GM13977 (cell line): ENCODE data around the gene DENND5B.

Source experiments
- DNase-seq: peaks from one replicate; pipeline ENCODE4 v3.0.0; 2012; ENCODE audit warnings: low spot score
- in situ Hi-C: fragments of 300-500 bp; cut with MboI; formaldehyde crosslinking; loops from one replicate; pipeline ENCODE4 v1.12.0; 2022; ENCODE audit warnings: low sequenced_read_pairs, low pct_unique_long_range_greater_than_20kb, mixed read lengths, inconsistent platforms; ENCODE audit not compliant: unreplicated experiment
- TF ChIP-seq, protein P1 (sequence below): IDR thresholded peaks from 2 replicates; pipeline ENCODE4 v1.5.1; 2012; ENCODE audit warnings: mild to moderate bottlenecking, control low read depth; ENCODE audit not compliant: insufficient read depth; ENCODE audit errors: extremely low read depth, missing control alignments

The DENND5B gene

DNA sequence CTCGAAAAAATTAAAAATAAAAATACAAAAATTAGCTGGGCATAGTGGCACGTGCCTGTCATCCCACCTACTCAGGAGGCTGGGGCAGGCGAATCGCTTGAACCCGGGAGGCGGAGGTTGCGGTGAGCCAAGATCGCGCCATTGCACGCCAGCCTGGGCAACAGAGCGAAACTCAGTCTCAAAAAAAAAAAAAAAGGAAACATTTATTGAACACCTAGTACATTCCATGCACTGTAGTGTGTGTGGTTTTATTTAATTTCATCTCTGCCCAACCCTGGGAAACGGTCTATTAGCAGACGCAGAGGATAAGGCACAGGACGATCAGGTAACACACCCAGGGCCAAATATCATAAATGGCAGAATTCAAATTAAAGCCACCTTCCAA, 229.2 kb downstream of the DENND5B start:
- no peak for DNase-seq
- in situ Hi-C loops = no loop called here

DNA sequence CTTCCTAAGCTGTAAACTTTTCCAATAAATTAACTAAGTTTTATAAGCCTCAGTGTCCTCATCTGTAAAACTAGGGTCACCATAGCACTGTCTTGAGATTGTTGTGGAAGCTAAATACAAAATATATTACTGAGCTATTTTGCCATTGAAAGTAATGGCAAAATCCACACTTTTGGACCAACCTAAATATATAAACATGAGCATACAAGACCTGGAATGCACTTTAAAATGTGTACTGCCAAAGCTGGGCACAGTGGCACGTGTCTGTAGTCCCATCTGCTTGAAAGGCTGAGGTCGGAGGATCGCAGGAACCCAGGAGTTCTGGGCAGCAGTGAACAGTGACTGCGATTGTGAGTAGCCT, 235.2 kb downstream of the DENND5B start:
- in situ Hi-C loops = no loop called here
- DNase-seq = no peak
- TF ChIP-seq, protein P1, sequence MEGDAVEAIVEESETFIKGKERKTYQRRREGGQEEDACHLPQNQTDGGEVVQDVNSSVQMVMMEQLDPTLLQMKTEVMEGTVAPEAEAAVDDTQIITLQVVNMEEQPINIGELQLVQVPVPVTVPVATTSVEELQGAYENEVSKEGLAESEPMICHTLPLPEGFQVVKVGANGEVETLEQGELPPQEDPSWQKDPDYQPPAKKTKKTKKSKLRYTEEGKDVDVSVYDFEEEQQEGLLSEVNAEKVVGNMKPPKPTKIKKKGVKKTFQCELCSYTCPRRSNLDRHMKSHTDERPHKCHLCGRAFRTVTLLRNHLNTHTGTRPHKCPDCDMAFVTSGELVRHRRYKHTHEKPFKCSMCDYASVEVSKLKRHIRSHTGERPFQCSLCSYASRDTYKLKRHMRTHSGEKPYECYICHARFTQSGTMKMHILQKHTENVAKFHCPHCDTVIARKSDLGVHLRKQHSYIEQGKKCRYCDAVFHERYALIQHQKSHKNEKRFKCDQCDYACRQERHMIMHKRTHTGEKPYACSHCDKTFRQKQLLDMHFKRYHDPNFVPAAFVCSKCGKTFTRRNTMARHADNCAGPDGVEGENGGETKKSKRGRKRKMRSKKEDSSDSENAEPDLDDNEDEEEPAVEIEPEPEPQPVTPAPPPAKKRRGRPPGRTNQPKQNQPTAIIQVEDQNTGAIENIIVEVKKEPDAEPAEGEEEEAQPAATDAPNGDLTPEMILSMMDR = no peak

More for the DNA sequence above, 229.2 kb downstream of the DENND5B start:
- TF ChIP-seq, protein P1 = no peak

DNA sequence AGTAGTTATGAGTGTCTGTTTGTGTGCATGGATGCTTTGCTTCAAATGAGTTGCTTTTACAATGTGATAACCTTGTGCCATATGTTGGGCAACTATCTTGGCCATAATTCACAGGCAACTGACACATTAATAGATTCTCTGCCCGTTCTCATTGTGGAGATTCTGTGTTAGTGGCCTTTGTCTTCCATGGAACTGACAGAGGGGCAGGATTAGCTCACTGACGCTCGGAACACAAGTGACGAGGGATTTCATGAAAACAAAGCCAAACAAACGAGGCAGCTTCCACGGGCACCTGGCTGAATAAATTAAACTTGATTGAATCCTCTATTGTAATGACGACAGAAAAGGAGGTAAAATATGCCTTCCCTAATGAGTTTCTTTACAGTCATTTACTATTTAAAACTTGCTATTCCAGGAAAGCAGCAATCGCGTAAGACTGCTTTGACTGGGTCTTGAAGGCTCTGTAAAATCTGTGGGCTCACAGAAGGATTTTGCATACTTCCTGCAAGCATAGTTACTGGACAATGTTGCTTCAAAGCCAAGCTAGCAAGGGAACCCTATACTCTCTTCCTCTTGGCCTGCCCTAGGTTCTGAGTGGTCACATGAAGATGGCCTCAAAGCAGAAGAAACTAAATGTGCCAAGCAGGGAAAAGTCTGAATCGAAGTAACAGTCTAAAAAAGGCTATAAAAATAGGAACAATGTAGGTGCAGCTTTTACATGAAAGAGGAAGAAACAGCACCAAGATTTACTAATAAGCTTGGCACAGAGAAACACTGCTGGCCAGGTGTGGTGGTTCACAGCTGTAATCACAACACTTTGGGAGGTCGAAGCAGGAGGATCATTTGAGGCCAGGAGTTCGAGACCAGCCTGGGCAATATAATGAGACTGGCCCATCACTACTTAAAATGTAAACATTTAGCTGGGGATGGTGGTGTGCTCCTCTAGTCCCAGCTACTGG, 236.9 kb downstream of the DENND5B start:
- TF ChIP-seq, protein P1 = no peak

DNA sequence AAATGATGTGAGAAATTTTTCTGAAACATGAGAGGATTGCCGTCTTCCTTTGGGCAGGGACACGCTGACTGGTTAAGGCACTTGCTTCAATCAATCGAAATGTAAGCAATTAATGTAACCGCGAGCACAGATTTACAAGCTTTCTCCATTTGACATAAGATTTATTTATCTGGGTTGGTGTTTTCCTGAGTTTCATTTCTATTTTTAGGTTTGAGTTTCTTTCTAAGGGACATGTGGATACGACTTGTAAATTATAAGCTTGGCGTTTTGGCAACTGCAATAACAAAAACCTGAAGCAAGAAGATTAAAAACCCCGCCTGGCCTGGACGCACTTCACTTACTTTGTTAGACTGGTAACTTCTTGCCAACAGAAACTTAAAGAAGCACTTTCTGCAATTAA, 244.7 kb downstream of the DENND5B start:
- DNase-seq = no peak
- in situ Hi-C loops = no loop called here
- TF ChIP-seq, protein P1 = no peak

More for the DNA sequence above, 236.9 kb downstream of the DENND5B start:
- no peak for DNase-seq
- in situ Hi-C loops = no loop called here

DNA sequence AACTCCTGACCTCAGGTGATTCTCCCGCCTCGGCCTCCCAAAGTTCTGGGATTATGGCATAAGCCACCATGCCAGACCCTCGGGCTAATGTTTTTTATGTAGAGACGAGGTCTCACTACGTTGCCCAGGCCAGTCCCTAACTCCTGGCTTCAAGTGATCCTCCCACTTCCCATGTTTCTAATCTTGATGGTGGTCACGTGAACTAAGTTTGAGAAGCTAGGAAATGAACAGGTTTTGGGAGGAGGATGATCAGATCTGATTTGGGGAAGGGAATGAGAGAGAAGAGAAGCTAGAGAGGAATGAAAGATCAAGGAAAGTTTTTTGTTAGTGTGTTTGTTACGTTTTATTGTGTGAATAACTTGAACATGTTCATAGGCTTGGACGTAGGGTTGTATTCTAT, 247.8 kb downstream of the DENND5B start:
- TF ChIP-seq, protein P1 = no peak
- DNase-seq = no peak
- in situ Hi-C loops = no loop called here

DNA sequence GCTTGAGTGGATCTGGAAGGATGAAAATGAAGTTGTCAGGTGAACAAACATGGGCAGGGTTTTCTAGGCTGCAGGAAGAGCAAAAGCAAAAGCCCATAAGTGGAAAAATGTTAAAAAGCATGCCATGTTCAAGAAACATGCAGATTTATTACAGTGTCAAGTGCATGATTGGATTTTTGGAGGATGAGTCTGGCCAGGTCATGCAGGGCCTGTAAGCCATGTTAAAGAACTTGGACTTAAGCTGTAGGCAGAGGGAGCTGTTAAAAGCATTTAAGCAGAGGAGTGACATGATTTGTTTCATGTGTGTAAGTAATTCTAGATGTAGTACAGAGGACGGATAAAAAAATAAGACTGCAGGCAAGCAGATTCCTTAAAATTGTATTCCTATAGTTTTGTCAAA, 248.7 kb downstream of the DENND5B start:
- no peak for DNase-seq
- in situ Hi-C loops = no loop called here
- TF ChIP-seq, protein P1 = no peak
